Spleen (tissue), 11 donors: ENCODE measurements around the gene MAP4K4. TPM values are rescaled to one million over a fixed set of nuclear protein-coding genes. Genes with fewer than 3 reads are reported as not detected.
A peak's percentile ranks its signal among the peaks of the same experiment; 100 is the strongest.

Experiments
- DNase-seq: peaks from one replicate; pipeline ENCODE4 v3.0.0-alpha.2; 2020
- H3K27ac ChIP-seq, 8 donors: fragments of 200-600 bp; sonication (generic) in 7 of 8; 1 replicate in 4 of 8; 2 replicates in 4 of 8; pipeline versions ENCODE4 v1.5.0 to v1.8.0; 2016 to 2021; ENCODE audit warnings: inconsistent platforms in 4 of 8, mild to moderate bottlenecking in 4 of 8, moderate library complexity in 1 of 8
- H3K27me3 ChIP-seq, 7 donors: fragments of 200-600 bp; sonication (generic) in 6 of 7; replicated peaks in 1 of 7; 1 replicate in 4 of 7; 2 replicates in 3 of 7; pipeline versions ENCODE4 v1.5.0 to v1.8.0; 2016 to 2021; ENCODE audit warnings: inconsistent platforms in 3 of 7, mild to moderate bottlenecking in 1 of 7
- H3K36me3 ChIP-seq, 6 donors: fragments of 200-600 bp; sonication (generic) in 5 of 6; 1 replicate in 4 of 6; 2 replicates in 2 of 6; pipeline versions ENCODE4 v1.5.0 to v1.8.0; 2016 to 2021; ENCODE audit warnings: inconsistent platforms in 2 of 6
- H3K4me1 ChIP-seq, 6 donors: fragments of 200-600 bp; sonication (generic) in 5 of 6; 1 replicate in 3 of 6; 2 replicates in 3 of 6; pipeline versions ENCODE4 v1.5.0 to v1.8.0; 2016 to 2021; ENCODE audit warnings: inconsistent platforms in 3 of 6
- H3K4me3 ChIP-seq, 8 donors: fragments of 200-600 bp; sonication (generic) in 7 of 8; 1 replicate in 4 of 8; 2 replicates in 4 of 8; pipeline versions ENCODE4 v1.5.0 to v1.8.0; 2016 to 2021; ENCODE audit warnings: inconsistent platforms in 4 of 8, mild to moderate bottlenecking in 4 of 8, moderate library complexity in 2 of 8
- H3K9me3 ChIP-seq, 8 donors: fragments of 200-600 bp; sonication (generic) in 7 of 8; 1 replicate in 4 of 8; 2 replicates in 4 of 8; pipeline versions ENCODE4 v1.5.0 to v1.8.0; 2016 to 2021; ENCODE audit warnings: inconsistent platforms in 4 of 8
- CTCF ChIP-seq, 11 experiments: fragments of 200-600 bp in 7 of 11; fragments of 450-650 bp in 4 of 11; sonication (generic) in 4 of 11; IDR thresholded peaks in 8 of 11; conservative IDR thresholded peaks in 3 of 11; 1 replicate in 7 of 11; 2 replicates in 4 of 11; pipeline versions ENCODE4 v1.4.0 to v1.8.0; 2016 to 2021; ENCODE audit warnings: antibody characterized with exemption in 11 of 11, inconsistent platforms in 4 of 11, mild to moderate bottlenecking in 1 of 11
- POLR2A ChIP-seq, 3 donors: fragments of 450-650 bp; IDR thresholded peaks; one replicate each; pipeline ENCODE4 v1.5.1; 2017; ENCODE audit warnings: antibody characterized with exemption in 3 of 3, mild to moderate bottlenecking in 1 of 3
- POLR2AphosphoS5 ChIP-seq, 3 donors: sonication (generic); formaldehyde crosslinking; IDR thresholded peaks; one replicate each; pipeline ENCODE4 v1.5.1; 2017; ENCODE audit warnings: antibody characterized with exemption in 3 of 3
- WGBS, 5 donors: extraction: QIAGEN DNeasy Blood & Tissue Kit in 3 of 5; methylation state at CpG; one replicate each; pipeline versions ENCODE4 v1.1.5 to v1.1.7; 2013 to 2018; 5-methylcytosine and 5-hydroxymethylcytosine counted together
- intact Hi-C: fragments of 100-400 bp; cut with DNase I; formaldehyde crosslinking; loops from one replicate; pipeline ENCODE4 v1.15.0; 2023; ENCODE audit warnings: low total_unique reads
- polyA plus RNA-seq, 3 donors: library from polyadenylated mRNA; stranded (reverse); fragments of 200-250 nt; gene quantifications; one replicate each; pipeline ENCODE4 v1.2.1, GENCODE V29; 2013
- total RNA-seq, 7 donors: library from RNA; depleted of rRNA in 3 of 7; stranded (reverse); fragments of >200 nt in 3 of 7; fragmentation: NEBNext Ultra II Directional in 4 of 7; extraction: Animal tissue kit (Norgen Biotek cat#: 25700) in 4 of 7; gene quantifications; one replicate each; pipeline versions ENCODE4 v1.1.0 to v1.2.1, GENCODE V29; 2016 to 2021
- donor health status: healthy with polysubstance abuse.
- donor health status: DM: no; HTN: no; CAD: no; lungs with moderate emphysema.
- donor health status: DM: no; HTN: no; CAD: no.
- donor health status: Bipolar disorder and iron deficiency.
- donor health status: healthy.
- donor health status: DM: no; HTN: no; CAD: no.
- donor health status: DM: yes; HTN: yes; CAD: no.

MAP4K4 gene
- total and polyA plus RNA-seq, 10 donors: 16.7 to 108 (median 71.7) TPM

- H3K4me1 ChIP-seq: peaks cover 39 to 97% (median 84%) of the 10 kb centered on the region in 6 donors
- no peaks in the 10 kb centered on the region for H3K9me3 ChIP-seq
- no peaks in the 10 kb centered on the region for H3K36me3 ChIP-seq
- WGBS, 5 donors: 9 to 36% (median 23%) methylated on average over 1 of the region's 1 CpG
- intact Hi-C loops: no loop called here
- DNase-seq: no peak
- TF ChIP-seq POLR2A (IDR thresholded peaks at IDR 0.05): no peak
- no peak for TF ChIP-seq POLR2AphosphoS5 (IDR thresholded peaks at IDR 0.05)
- peak overlapping the region in 4 of 8 donors; percentile 29 to 74 (median 57) for H3K27ac ChIP-seq
- no peak overlapping the region for H3K4me3 ChIP-seq
- H3K27me3 ChIP-seq: no peaks in the 10 kb centered on the region
These were observed 39.4 kb downstream of the MAP4K4 start for GRCh38 chr2:101736861-101737291.

- WGBS, 5 donors: 84 to 95% (median 86%) methylated on average over 3 of the region's 3 CpGs
These were observed 40.2 kb downstream of the MAP4K4 start for GRCh38 chr2:101737478-101738255.

GRCh38 chr2:101738649-101739048 lies 41.1 kb downstream of the MAP4K4 start:
- TF ChIP-seq CTCF (IDR thresholded peaks at IDR 0.05 in 8 of 11, conservative IDR thresholded peaks at IDR 0.05 in 3 of 11): no peak
- TF ChIP-seq POLR2AphosphoS5 (IDR thresholded peaks at IDR 0.05): no peak
- no peak for TF ChIP-seq POLR2A (IDR thresholded peaks at IDR 0.05)
- peaks cover 28 to 97% (median 84%) of the 10 kb centered on the region in 6 donors for H3K4me1 ChIP-seq
- 91 to 97% (median 96%) methylated on average over 2 of the region's 2 CpGs for WGBS, 5 donors
- no peak for DNase-seq
- H3K27ac ChIP-seq: no peak overlapping the region
- no peaks in the 10 kb centered on the region for H3K27me3 ChIP-seq
- no peak overlapping the region for H3K4me3 ChIP-seq
- intact Hi-C loops: no loop called here
- no peaks in the 10 kb centered on the region for H3K36me3 ChIP-seq
- no peaks in the 10 kb centered on the region for H3K9me3 ChIP-seq

More at GRCh38 chr2:101737478-101738255, 40.2 kb downstream of the MAP4K4 start:
- no peak for DNase-seq
- intact Hi-C loops: no loop called here
- no peaks in the 10 kb centered on the region for H3K9me3 ChIP-seq
- no peaks in the 10 kb centered on the region for H3K36me3 ChIP-seq
- peaks cover 33 to 97% (median 84%) of the 10 kb centered on the region in 6 donors for H3K4me1 ChIP-seq
- H3K4me3 ChIP-seq: no peak overlapping the region
- H3K27ac ChIP-seq: peak overlapping the region in 2 of 8 donors; percentile 57 to 74
- no peaks in the 10 kb centered on the region for H3K27me3 ChIP-seq
- TF ChIP-seq POLR2AphosphoS5 (IDR thresholded peaks at IDR 0.05): no peak
- no peak for TF ChIP-seq POLR2A (IDR thresholded peaks at IDR 0.05)
- TF ChIP-seq CTCF (IDR thresholded peaks at IDR 0.05 in 8 of 11, conservative IDR thresholded peaks at IDR 0.05 in 3 of 11): no peak

GRCh38 chr2:101740555-101740964 lies 43.1 kb downstream of the MAP4K4 start:
- H3K9me3 ChIP-seq: no peaks in the 10 kb centered on the region
- no peak for DNase-seq
- peaks cover 24 to 97% (median 82%) of the 10 kb centered on the region in 6 donors for H3K4me1 ChIP-seq
- 23 to 42% (median 33%) methylated on average over 1 of the region's 1 CpG for WGBS, 5 donors
- H3K4me3 ChIP-seq: no peak overlapping the region
- intact Hi-C loops: no loop called here
- no peaks in the 10 kb centered on the region for H3K36me3 ChIP-seq
- no peak for TF ChIP-seq CTCF (IDR thresholded peaks at IDR 0.05 in 8 of 11, conservative IDR thresholded peaks at IDR 0.05 in 3 of 11)
- no peak for TF ChIP-seq POLR2AphosphoS5 (IDR thresholded peaks at IDR 0.05)
- TF ChIP-seq POLR2A (IDR thresholded peaks at IDR 0.05): no peak
- no peaks in the 10 kb centered on the region for H3K27me3 ChIP-seq
- peak overlapping the region in 4 of 8 donors; percentile 9 to 59 (median 42) for H3K27ac ChIP-seq
